GM12872 (cell line): ENCODE results near the gene NUP62.

Source experiments
- TF ChIP-seq, protein P1 (sequence below): IDR thresholded peaks from 3 replicates; pipeline ENCODE4 v1.5.1; 2011; ENCODE audit warnings: low read depth, mild to moderate bottlenecking, low read length, moderate library complexity; ENCODE audit not compliant: insufficient read depth

NUP62 gene

DNA sequence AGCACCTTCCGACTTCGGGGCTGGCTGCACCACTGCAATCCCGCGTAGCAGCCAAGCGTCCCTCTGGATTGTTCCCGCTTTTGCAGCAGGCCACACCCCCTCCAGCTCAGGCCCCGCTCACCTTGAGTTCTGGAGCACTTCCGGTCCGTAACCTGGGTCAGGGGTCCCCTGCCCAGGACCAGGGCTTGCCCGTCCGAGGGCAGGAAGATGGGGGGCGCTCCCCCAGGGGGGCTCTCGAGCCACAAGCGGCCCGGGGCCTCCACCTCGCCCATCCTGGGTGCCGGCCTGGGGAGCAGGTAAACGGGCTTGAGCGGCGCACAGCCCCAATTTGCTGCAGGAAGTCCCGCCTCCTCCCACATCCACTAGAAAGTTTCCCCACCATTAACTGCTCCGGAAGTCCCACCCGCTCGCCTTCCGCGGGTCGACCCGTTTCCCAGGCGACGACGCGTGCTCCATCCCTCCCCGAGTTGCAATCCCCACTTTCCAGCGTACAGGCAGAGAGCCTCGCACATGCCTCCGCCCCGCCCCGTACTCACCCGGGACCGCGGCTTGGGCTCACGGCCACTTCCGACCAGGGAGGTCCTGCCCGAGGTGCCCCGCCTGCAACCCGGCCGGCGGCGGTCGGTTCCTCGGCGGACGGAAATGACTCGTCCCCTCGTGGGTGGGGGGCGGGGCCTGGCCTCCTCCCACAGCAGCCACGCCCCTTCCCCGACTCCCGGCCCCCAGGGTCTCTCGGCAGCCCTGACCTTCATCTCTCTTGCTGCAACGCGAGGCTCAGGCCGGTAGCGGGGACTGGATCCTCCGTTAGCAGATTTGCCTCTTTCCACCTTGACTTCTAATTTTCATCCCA is 62.1 kb downstream of the NUP62 start, which contains the start of gene PNKP:
Gene PNKP, minus strand, starts transcription at position 644 of the 850 bp plus-strand sequence. Its CDS starts 372 bp downstream, at position 272.
- TF ChIP-seq, protein P1, sequence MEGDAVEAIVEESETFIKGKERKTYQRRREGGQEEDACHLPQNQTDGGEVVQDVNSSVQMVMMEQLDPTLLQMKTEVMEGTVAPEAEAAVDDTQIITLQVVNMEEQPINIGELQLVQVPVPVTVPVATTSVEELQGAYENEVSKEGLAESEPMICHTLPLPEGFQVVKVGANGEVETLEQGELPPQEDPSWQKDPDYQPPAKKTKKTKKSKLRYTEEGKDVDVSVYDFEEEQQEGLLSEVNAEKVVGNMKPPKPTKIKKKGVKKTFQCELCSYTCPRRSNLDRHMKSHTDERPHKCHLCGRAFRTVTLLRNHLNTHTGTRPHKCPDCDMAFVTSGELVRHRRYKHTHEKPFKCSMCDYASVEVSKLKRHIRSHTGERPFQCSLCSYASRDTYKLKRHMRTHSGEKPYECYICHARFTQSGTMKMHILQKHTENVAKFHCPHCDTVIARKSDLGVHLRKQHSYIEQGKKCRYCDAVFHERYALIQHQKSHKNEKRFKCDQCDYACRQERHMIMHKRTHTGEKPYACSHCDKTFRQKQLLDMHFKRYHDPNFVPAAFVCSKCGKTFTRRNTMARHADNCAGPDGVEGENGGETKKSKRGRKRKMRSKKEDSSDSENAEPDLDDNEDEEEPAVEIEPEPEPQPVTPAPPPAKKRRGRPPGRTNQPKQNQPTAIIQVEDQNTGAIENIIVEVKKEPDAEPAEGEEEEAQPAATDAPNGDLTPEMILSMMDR, result no peak

DNA sequence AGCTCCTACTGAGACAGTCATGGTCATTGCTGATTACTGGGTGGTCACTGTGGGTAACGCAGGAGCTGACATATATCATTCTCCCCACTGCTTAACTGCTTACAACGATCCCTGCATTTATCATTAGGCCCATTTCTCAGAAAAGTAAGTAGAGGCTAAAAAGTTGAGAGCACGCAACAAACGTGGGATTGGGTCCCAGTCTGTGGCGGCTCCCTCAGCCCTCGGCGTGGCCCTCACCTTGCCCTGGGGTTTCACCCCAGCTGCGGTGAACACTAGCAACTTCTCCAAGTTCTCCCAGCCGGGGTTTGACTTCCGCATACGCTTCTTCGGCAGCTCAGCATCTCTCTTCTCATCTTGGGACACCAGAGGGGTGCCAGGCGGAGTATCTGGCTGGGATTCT is 64.4 kb downstream of the NUP62 start:
- TF ChIP-seq, protein P1, result no peak

DNA sequence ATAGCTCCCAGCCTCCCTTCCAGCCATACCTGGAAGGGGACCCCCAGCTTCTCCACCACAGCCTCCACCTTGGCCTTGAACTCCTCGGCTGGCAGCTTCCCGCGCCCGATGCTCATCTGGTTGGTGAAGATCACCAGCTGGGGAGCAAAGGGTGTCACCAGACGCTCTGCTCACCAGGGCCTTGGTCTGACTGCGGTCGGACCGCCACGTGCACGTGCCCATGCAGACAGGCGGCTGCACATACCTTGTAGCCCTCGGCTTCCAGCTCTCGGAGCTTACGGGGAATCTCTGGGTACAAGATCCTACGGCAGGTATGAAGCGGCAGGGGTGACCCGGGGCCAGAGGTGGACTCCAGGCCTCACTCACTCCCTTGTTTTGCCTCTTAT is 65.4 kb downstream of the NUP62 start:
- TF ChIP-seq, protein P1, result no peak

DNA sequence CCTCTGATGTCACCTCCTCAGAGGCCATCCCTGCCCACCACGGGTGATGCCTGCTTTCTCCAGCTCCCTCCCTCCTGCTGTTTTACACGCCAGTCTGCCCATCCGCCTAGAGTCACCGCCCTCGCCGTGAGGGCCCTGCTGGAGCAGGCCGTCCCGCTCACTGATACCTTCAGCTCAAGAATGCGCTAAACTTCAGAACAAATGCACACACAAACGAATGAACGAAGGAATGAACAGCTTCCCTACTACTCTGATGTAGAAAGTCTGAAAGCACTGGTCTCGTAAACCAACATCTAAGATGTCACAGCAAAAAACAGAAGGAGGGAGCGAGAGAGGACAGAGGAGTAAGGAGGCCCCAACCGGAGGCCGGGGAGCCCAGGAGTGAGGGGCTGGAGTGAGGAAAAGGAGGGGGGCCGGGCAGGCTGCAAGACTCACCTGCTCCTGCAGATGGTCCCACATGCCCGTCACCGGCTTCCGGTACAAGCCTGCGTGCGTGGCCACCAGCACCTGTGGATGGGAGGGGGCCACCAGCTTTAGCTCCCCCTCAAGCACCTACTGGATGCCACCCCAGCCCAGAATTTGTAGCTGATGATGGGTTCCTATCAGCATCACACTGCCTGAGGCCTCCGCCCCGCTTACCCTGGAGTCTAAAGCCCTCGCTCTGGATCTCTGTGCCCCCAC is 65.9 kb downstream of the NUP62 start:
- TF ChIP-seq, protein P1, result no peak

DNA sequence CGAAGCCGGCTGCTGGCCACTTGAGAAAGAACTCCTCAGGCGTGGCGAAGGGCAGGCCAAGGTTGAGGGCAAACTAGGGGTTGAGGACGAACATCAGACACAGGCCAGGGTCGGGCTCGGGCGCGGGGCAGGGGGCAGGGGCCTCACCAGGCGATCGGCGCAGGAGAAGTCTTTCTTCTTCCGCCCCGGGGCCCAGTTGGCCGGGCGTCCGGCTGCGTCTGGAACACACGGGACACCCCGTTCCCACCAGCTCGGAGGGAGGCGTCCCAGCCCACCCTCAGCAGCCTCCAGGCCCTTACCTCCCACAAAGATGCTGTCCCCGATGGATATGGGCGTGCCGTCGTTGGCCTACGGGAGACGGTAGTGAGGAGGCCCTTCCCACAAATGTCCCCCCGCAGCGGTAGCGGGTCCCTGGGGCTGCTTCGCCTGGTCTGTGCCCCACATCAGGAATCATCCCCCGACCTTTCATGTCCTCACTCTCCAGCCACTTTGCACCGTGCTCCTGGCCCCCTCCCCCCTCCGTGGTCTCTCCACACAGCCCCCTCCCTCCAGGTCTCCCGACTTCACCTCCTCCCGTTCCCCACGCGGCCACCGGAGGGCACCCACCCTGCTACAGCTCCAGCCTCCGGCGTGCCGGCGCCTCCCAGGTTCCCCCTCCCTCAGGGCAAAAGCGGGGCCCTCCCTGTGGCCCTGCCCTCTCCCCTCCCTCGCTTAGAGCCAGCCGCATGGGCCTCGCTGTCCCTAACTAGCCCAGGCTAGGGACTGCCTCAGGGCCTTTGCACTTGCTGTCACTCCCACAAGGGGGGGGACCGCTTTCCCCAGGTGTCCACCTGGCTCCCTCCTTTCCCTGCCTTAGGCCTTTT is 66.7 kb downstream of the NUP62 start:
- TF ChIP-seq, protein P1, result peak; percentile 20; the same call in 1 of the 3 replicates

DNA sequence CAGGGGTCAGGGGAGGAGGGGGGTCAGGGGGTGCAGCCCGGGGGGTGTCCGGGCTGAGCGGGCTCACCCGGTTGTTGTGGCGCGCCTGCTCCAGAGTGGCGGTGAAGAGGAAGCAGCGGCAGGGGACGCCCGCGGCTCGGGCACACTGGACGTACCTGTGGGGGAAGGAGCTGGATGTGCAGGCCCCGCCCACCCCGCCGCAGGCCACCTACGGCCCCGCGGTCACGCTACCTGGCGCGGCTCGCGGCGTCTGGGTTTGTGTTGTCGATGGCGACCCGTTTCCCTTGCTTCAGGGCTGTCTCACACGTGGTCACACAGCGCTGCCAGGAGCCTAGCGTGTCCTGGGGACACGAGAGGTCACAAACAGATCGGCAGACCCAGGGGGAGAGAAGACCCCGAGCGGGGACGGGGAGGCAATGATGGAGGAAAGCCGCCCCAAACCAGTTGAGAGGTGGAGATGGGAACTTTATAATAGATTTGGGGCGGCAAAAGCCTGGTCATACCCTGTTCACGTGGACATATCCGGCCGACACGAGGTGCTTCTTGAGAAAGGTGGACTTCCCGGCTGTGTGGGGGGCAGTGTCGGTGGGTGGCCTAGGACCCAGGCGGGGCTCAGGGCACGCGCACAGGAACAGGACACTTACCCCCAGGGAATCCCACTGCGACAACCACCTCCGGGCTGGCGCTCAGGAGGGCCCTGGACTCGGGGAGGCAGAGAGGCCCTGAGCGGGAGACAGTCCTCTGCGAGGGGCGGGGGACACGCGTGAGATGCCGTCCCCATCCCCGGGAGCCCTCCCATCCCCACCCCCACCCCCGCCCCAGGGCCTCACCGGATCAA is 67.5 kb downstream of the NUP62 start:
- TF ChIP-seq, protein P1, result no peak
